Activated CD8-positive, alpha-beta memory T cell treated with anti-CD3 and anti-CD28 coated beads for 4 hours (primary cell): ENCODE measurements around the gene PRKAG3.

Experiments
- DNase-seq, 2 donors: peaks; one replicate each; pipeline ENCODE4 v3.0.0-alpha.2; 2020; ENCODE audit warnings: low read depth in 2 of 2

PRKAG3 gene

DNA sequence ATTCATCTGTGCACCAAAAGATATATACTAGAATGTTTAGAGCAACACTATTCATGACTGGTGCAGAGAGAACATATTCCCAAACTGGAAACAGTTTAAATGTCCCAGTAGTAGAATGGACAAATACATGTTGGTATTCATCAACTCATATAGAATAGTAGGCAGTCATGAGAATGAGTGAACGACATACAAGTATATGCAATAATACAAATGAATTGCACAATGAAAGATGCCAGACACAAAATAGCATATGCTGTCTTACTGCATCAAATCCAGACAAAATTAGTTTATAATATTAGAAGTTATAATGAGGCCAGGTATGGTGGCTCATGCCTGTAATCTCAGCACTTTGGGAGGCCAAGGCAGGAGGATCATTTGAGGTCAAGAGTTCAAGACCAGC is 8.3 kb upstream of the PRKAG3 start:
- DNase-seq: no peak

DNA sequence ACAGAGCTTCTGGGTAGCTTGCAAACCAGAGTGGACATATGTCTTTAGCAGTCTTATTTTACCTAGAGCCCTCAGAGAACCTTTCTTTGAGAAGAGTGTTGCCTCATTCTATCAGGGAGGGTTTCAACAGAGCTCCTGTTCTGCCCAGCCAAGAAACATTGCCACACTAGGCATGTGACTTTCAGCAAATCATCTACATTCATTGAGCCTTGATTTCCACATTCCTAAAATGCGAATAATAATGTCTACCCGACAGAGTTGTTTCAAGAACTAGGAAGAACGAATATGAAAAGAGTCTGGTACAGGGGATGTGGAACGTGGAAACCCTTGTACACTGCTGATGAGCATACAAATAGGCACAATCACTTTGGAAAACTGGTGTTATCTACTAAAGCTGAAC is 7.8 kb upstream of the PRKAG3 start:
- no peak for DNase-seq

DNA sequence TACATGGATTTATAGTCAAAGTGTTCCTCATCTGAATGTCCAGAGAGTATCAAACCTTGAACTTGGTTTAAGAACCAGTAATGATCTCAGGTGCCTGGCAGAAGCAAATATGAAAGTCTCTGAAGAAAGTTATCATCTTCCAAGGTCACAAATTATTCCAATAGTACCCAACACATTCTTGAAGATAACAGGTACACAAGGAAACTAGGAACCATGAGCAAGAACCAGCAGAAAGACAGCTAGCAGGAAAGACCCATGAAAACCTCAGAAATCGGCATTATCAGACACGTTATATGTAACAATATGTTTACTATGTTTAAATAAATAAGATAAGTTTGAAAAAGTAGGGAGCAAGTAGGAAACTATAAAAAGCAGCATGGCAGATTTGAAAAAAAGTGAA is 5.9 kb upstream of the PRKAG3 start:
- no peak for DNase-seq

GRCh38 chr2:218834685-218835084 is 3.1 kb upstream of the PRKAG3 start:
- DNase-seq: no peak

DNA sequence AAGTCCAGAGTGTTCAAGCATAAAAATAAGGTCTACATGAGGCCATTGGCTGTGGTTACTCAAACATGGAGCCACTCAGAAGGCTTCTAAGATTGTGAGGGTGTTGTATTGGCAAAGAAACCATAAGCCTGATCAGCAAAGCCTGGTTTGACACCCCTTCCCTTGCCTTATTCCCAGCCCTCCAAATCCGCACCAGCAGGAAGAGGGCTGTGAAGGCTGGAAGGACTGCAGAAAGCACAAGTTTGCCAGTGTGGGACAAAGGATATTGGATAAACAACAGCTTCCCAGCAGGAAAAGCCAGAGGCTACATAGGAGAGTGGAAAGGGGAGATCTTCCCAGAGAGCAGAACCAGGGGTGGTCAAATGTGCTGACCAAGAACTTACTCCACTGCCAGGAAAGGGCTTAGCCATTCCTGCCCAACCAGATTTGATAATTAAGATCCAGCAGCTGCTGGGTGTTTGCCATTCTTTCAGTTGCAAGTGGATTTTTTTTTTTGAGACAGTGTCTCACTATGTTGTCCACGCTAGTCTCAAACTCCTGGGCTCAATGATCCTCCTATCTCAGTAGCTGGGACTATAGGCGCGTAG is 1.5 kb upstream of the PRKAG3 start:
- DNase-seq: no peak

GRCh38 chr2:218832520-218832919 is 917 bp upstream of the PRKAG3 start:
- no peak for DNase-seq

DNA sequence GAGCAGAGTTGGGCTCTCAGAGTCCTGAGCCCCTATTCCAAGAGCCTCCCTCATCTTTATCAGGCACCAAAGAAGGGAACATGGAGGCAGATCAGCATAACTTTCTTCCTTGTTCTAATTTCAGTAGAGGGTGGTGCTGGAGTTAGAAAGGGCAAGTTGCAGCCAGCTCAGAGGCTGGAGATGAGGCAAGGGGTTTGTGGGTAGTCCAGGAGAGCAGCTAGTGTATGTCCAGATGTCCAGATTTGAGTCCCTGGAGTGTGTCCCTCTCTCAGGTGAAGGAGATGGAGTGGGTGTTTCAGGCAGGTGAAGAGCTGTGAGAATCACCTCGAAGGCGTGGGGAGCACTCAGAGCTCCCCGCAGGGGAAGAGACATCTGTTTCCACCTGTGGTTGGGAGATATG is 478 bp upstream of the PRKAG3 start:
- DNase-seq: no peak

DNA sequence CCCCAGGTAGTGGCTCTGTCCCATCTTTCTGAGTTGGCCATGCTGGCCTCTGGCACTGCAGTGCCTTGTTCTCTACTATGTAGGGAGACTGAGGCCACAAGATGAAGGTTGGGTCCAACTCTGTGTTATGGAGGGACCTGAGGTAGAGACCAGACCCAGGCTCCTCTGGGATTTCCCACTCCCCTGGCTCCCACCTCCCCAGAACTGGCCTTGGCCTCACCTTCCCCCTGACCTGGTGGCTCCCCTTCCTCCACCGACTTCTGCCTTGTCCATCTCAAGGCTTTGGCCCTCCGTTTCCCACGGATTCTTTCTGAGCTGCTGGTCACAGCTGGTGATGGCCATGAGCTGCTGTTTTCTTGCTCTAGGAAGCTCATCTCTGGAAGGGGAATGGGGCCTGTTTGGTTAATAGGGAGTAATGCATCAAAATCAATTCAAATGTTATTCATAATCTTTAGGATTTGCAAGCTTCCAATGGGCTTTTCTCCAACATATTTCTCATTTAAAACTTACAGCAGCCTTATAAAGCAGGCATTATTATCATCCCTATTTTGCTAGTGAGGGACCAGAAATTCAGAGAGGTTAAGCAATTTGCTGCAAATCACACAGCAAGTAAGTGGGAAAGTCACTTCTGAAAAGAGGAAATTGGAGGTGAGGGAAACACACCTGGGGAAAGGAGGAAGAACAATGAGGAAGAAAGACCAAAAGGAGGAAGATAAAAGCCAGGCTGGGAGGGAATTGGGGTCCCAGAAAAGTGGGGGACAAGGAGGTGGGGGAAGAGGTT is 887 bp downstream of the PRKAG3 start:
- DNase-seq: no peak

- no peak for DNase-seq
These were observed 1.6 kb downstream of the PRKAG3 start for GRCh38 chr2:218829868-218830451.

- no peak for DNase-seq
These were observed 3.2 kb downstream of the PRKAG3 start for GRCh38 chr2:218828477-218828778.

- DNase-seq: no peak
These were observed 3.7 kb downstream of the PRKAG3 start for GRCh38 chr2:218827701-218828476.

- DNase-seq: no peak
These were observed 4.8 kb downstream of the PRKAG3 start for GRCh38 chr2:218826791-218827190.

- DNase-seq: no peak
These were observed 7.6 kb downstream of the PRKAG3 start for GRCh38 chr2:218824004-218824403.

DNA sequence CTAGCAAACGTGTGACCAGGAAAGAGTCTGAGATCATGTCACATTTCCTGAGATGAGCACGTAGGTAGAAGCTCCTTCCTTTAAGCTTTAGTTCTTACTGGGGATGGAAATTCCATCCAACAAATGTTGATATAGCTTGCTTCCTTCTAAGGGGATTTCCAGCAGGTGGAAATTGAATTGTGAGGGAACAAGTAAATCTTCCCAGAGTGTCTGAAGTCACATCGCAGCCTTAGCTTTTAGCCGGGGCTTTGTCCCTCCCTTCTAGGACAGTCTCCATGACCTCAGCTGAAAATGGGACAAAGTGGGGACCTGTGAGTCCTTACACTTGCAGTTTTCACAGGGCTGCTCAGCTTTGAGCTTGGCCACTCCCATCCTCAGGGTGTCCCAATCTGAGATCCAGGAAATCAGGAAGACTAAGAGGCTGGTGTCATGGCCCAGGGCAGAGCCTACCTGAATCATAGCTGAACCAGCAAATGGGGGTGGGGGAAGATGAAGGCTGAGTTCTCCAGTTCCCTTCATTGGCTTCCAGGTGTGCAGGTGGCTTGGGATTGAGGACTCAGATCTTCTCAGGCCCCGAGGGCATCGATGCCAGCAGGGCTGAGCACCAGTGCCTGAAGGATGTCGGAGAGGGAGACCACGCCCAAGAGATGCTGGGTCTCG is 8.3 kb downstream of the PRKAG3 start:
- no peak for DNase-seq

GRCh38 chr2:218822622-218823021 is 9.0 kb downstream of the PRKAG3 start:
- DNase-seq: no peak

DNA sequence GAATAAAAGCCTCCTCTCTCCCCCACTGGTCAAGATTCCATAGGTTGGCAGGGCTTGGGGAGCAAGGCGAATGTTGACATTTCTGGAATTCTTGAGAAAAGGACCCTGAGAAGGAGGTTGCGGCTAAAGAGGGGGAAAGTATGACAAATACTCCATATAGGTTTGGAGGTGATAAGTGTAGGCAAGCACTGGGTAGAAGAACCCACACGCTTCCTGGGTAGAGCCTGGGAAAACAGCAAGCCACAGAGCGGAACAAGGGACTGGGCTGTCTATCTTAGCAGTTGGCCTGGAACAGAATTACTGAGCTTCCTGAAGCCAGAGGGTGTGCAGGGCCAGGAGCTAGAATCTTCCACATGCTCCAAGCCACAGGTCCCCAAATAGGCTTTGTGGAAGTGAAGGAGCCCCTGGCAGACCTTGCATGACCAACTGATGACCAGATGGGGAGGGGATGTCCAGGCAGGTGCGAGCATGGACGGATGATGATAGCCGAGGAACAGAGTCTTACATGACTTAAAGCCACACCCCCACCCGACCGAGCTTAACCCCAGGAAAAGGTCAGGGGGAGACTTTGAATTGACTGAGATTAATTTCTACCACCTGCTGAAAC is 9.9 kb downstream of the PRKAG3 start:
- DNase-seq: no peak

- DNase-seq: no peak
These were observed 10.7 kb downstream of the PRKAG3 start for GRCh38 chr2:218820746-218821369.

DNA sequence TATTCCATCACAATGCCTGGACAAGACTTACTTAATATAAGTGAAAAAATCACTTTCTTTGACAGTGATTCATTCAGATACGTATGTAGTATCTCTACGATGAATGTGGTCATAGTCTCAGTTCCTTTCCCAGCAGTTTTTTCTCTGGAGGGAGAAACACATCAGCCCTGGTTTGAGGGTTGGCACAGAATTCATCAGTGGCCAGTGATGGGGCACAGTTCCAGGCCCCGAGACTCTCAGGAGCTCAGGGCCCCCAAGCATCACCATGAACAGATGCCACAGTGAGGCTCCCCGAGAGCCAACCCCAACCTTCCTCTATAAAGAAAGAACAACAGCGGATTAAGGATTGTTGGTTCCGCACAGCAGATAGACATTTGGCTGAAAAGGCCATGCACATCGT is 12.5 kb downstream of the PRKAG3 start:
- no peak for DNase-seq

DNA sequence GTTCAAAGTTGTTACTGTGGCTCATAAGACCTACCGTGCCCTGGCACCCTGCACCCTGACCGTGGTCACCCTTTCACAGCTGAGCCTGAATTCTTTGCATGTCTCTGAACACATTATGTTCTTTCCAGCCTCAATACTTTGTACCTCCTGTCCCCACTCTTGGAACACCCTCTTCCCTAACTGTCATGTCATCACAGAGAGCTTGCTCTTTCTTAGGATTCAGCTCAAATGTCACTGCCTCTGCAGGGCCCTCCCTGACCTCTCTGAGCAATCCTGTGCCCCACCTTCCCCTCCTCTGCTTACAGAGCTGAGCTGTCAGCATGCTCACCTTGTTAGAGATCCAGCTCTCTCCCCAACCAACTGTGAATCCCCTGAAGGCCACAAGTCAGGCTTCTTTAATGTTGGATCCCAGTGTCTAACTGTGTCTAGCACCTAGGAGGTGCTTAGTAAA is 15.0 kb downstream of the PRKAG3 start:
- no peak for DNase-seq

GRCh38 chr2:218815649-218816048 is 16.0 kb downstream of the PRKAG3 start:
- no peak for DNase-seq

DNA sequence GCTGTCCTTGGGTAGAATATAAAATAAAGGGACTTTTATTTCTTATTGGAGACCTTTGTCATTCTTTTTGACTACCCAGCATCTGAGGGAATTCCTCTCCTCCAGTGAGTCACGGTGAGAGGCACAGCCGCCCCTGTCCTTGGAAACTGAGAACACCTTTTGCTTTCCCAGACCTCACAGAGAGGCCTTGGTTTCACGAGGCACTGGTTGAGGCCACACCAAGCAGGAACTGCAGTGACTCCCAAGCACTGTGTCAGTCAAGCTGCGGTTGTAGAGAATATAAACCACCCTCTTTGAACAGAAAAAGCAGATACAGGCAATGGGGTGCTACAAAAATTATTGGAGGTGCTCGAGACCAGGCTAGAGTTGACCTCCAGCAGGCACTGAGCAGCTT is 16.4 kb downstream of the PRKAG3 start:
- DNase-seq: no peak
